HUES48 (cell line): ENCODE measurements around the gene PCMTD2.
A peak's percentile ranks its signal among the peaks of the same experiment; 100 is the strongest.

Source experiments
- H3K27ac ChIP-seq: one replicate; pipeline ENCODE4 v1.7.0; 2013; ENCODE audit warnings: low read depth, low read length, inconsistent platforms
- H3K27me3 ChIP-seq: 2 replicates; pipeline ENCODE4 v1.6.1; 2013; ENCODE audit warnings: mild to moderate bottlenecking, low read length; ENCODE audit not compliant: control insufficient read depth, insufficient read depth
- H3K36me3 ChIP-seq: 2 replicates; pipeline ENCODE4 v1.6.1; 2013; ENCODE audit warnings: low read length; ENCODE audit not compliant: control insufficient read depth, insufficient read depth
- H3K4me1 ChIP-seq: 2 replicates; pipeline ENCODE4 v1.6.1; 2013; ENCODE audit warnings: mild to moderate bottlenecking, low read length; ENCODE audit not compliant: control insufficient read depth, insufficient read depth
- H3K4me3 ChIP-seq: 2 replicates; pipeline ENCODE4 v1.5.1; 2013; ENCODE audit warnings: mild to moderate bottlenecking, low read depth, low read length
- H3K9ac ChIP-seq: 2 replicates; pipeline ENCODE4 v1.6.1; 2013; ENCODE audit warnings: mild to moderate bottlenecking, low read depth, low read length, moderate library complexity
- H3K9me3 ChIP-seq: 2 replicates; pipeline ENCODE4 v1.6.1; 2013; ENCODE audit warnings: low read length; ENCODE audit not compliant: control insufficient read depth, insufficient read depth

PCMTD2 gene

DNA sequence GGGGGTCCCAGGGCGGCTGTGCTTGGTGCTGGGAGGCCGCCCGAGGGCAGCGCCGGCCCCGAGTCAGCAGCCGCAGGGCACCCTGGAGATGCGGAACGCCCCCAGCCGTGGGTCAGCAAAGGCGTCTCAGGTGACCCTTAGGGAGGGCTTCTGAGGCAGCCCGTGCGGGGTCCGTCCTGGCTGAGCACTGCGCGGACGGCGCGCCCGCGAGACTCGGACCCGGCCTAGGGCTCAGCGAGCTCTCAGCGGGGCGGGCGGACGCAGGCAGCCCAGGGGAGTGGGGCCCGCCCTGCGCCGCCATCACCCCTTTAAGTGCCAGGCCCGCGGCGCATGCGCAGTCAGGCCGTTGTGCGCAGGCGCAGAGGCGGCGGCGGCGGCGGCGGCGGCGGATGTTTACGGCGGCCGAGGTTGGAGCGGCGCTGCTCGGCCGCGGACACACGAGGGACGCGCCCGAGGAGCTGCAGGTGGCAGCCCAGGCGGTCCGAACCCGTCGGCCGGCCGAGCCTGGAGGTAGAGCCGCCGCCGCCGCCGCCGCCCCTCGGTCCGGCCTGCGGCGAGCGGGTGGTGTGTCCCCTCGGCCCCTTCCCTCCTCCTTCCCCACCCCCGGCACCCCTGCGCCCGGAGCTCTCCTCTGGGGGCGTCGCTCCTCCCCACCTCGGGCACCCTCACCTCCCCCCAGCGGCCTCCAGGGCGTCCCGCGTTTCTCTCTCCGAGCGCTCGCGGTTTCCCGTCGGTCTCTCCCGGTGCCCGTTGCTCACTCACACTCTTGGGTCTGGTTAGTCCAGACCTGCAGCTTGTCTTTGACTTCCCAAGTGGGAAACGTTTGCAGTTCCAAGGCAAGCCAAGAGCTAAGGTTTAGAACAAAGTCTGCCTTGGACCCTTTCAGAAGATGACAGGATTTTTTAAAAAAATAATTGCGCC lies at the start of gene PCMTD2:
Gene PCMTD2 (plus strand): TSS at position 388 of the 921 bp plus-strand sequence. CDS start 4,218 bp downstream, outside the sequence.
- Histone ChIP-seq H3K9ac (peak within 1 kb of the TSS; percentile 74), H3K4me1 (peaks cover 28% of the 10 kb centered on the region), H3K27ac (peak within 1 kb of the TSS; percentile 76), H3K4me3 (peak within 1 kb of the TSS; percentile 79), H3K27me3 (peaks cover 4% of the 10 kb centered on the region), H3K36me3 (0 out of 2 replicates have a peak, but pooled peaks cover 6% of the 10 kb centered on the region), H3K9me3 (no peaks in the 10 kb centered on the region)

DNA sequence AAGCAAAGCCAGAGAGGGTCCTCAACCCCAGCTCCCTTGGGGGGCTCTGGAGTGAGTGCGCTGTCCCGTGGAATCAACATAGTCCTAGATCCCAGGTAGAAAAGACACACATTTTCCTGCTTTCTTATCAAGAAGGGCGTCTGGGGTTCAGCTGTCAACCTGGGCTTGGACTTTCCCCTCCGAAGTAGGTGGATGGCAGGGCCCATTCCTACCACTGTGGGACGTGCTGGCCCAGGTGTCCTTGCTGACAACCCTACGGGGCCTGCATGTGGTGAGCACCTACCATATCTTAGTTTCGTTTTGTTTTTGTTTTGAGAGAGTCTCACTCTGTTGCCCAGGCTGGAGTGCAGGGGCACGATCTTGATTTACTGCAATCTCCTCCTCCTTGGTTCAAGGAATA lies 48.9 kb upstream of the PCMTD2 start:
- Histone ChIP-seq H3K27me3 (no peaks in the 10 kb centered on the region), H3K36me3 (no peaks in the 10 kb centered on the region)

DNA sequence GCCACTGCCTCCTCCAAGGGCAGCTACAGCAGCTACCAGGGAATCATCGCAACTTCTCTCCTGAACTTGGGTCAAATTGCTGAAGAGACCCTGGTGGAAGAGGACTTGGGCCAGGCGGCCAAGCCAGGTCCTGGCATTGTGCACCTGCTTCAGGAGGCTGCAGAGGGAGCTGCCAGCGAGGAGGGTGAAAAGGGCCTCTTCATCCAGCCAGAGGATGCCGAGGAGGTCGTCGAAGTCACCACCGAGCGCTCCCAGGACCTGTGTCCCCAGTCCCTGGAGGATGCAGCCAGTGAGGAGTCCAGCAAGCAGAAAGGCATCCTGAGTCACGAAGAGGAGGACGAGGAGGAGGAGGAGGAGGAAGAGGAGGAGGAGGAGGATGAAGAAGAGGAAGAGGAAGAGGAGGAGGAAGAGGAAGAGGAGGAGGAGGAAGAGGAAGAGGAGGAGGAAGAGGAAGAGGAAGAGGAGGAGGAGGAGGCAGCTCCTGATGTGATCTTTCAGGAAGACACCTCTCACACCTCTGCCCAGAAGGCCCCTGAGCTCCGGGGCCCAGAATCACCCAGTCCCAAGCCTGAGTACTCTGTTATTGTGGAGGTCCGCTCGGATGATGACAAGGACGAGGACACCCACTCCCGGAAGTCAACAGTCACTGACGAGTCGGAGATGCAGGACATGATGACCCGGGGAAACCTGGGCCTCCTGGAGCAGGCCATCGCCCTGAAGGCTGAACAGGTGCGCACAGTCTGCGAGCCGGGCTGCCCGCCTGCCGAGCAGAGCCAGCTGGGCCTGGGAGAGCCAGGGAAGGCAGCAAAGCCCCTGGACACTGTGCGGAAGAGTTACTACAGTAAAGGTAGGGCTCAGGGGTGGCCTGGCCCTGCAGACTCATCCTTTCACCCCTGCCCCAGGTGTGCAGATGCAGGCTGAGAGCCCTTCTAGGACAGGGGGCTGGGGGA lies 47.6 kb upstream of the PCMTD2 start:
- no peaks in the 10 kb centered on the region for H3K36me3 ChIP-seq
- no peak overlapping the region for H3K4me3 ChIP-seq
- H3K9ac ChIP-seq = no peak overlapping the region

More for the DNA sequence above, 48.9 kb upstream of the PCMTD2 start:
- no peaks in the 10 kb centered on the region for H3K9me3 ChIP-seq
- no peak overlapping the region for H3K9ac ChIP-seq
- no peak overlapping the region for H3K4me3 ChIP-seq
- no peaks in the 10 kb centered on the region for H3K4me1 ChIP-seq
- H3K27ac ChIP-seq = no peak overlapping the region

DNA sequence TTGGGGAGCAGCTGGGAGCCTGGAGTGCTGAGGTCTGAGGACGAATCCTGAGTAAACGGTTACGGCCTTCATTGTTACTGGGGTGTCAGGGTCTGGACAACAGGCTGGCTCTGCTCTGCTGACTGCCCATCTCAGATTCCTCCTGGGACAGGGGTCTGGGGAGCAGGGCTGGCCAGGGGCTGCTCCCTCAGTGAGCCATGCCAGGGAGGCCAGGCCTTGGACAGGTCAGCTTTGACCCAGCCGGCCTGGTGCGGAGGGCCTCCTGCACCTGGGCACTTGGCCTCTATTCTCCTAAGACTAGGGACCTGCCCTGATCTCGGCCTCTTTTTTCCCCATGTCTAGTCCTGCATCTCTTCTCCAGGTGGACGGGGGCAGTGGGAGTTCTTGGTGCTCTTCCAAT lies 46.4 kb upstream of the PCMTD2 start:
- Histone ChIP-seq H3K36me3 (no peaks in the 10 kb centered on the region), H3K4me3 (no peak overlapping the region), H3K4me1 (no peaks in the 10 kb centered on the region), H3K27ac (no peak overlapping the region), H3K9ac (no peak overlapping the region), H3K27me3 (no peaks in the 10 kb centered on the region), H3K9me3 (no peaks in the 10 kb centered on the region)

More for the DNA sequence above, 47.6 kb upstream of the PCMTD2 start:
- no peaks in the 10 kb centered on the region for H3K9me3 ChIP-seq
- H3K4me1 ChIP-seq = no peaks in the 10 kb centered on the region
- H3K27ac ChIP-seq = no peak overlapping the region
- H3K27me3 ChIP-seq = no peaks in the 10 kb centered on the region

DNA sequence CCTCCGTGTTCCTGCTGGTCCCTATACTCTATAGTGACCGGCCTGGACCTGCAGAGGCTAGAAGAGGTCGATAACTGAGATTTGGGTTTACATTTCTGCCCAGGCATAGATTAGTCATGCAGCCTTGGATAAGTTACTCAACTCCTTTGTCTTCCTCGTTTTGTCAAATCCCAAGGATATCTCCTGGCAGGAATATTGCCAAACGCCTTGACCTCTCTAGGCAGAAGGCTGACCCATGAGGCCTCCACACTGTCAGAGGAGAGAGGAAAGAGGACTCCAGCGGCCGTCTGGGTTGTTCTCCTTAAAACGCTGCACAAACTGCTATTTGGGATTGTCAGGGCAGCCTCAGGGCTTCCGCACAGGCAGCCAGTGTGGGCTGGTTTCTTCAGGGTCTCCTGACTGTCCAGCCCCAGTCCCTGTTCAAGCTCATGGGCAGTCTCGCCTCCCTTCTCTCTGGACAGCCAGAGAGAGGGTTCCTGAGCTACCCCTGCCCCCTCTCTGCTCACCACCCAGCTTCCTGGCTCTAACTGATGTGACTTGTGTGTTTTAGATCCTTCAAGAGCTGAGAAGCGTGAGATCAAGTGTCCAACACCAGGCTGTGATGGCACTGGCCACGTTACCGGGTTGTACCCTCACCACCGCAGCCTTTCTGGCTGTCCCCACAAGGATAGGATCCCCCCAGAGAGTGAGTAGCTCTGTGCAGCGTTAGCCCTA lies 44.7 kb upstream of the PCMTD2 start:
- Histone ChIP-seq H3K9me3 (no peaks in the 10 kb centered on the region), H3K9ac (no peak overlapping the region), H3K4me3 (no peak overlapping the region), H3K27me3 (no peaks in the 10 kb centered on the region), H3K4me1 (no peaks in the 10 kb centered on the region), H3K27ac (no peak overlapping the region), H3K36me3 (no peaks in the 10 kb centered on the region)

DNA sequence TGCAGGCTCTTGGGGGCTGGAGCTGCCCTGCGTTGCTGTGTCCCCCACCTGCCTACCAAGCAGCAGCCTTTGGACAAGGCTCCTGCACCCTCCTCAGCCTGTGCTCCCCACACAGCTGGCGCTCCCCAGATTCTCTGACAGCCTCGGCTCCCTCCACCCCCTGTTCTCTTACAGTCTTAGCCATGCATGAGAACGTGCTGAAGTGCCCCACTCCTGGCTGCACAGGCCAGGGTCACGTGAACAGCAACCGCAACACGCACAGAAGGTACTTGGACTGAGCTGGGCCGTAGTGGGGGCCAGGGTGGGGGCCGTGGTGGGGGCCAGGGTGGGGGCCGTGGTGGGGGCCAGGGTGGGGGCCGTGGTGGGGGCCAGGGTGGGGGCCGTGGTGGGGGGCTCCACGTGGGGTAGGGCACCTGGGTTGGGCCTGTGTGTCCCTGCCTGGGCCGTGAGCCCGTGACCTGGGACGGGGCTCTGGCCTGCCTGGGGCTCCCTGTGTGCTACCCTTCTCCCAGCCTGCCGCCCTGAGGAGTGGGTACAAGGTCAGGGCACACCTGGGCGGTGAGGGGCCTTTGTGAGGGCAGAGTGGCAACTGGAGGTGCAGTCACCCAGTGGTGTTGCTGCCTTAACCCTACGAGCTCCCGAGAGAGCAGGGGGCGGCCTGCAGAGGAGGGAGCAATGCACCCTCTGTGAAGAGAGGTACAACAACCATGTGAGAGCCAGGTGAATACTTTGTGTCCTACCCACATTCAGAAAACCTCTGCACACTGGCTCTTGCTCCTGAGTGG lies 43.5 kb upstream of the PCMTD2 start:
- Histone ChIP-seq H3K9me3 (no peaks in the 10 kb centered on the region), H3K27ac (no peak overlapping the region), H3K4me1 (no peaks in the 10 kb centered on the region), H3K36me3 (no peaks in the 10 kb centered on the region), H3K27me3 (no peaks in the 10 kb centered on the region), H3K4me3 (no peak overlapping the region), H3K9ac (no peak overlapping the region)

DNA sequence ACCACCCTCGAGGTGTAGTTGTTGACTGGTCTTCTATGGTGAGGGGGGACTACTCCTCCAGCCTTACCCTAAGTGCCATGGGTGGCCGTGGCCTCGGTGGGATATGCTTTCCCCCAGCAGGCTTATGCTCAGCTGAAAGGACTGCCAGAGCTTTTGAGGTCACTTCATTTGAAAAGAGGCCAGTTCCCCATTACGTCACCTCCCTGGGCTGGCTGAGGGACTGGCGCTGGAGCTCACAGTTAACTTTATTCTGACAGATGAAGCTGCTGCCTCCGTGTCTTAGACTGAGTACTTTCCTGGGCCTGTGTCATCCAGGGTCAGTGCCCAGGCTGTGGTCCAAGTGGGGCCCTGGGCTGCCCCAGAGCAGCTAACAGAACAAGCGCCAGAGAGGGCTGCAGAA lies 42.8 kb upstream of the PCMTD2 start:
- Histone ChIP-seq H3K9ac (no peak overlapping the region), H3K4me1 (no peaks in the 10 kb centered on the region), H3K9me3 (no peaks in the 10 kb centered on the region), H3K27me3 (no peaks in the 10 kb centered on the region), H3K4me3 (no peak overlapping the region), H3K27ac (no peak overlapping the region), H3K36me3 (no peaks in the 10 kb centered on the region)

DNA sequence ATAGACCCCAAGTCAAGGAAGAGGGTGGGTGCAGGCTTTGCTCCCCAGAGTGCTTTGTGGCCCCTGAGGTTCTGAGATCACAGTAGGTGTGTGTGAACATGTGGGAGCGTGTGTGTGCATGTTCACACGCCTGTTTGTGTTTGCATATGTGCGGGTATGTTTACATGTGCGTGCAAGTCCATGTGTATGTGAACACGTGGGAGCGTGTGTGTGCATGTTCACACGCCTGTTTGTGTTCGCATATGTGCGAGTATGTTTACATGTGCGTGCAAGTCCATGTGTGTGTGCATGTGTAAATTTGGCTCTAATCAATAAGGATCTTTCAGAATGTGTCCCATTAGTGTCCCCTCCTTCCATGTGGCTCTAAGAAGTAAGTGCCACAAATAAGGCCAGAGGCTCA lies 41.4 kb upstream of the PCMTD2 start:
- Histone ChIP-seq H3K4me1 (no peaks in the 10 kb centered on the region), H3K27me3 (no peaks in the 10 kb centered on the region)

DNA sequence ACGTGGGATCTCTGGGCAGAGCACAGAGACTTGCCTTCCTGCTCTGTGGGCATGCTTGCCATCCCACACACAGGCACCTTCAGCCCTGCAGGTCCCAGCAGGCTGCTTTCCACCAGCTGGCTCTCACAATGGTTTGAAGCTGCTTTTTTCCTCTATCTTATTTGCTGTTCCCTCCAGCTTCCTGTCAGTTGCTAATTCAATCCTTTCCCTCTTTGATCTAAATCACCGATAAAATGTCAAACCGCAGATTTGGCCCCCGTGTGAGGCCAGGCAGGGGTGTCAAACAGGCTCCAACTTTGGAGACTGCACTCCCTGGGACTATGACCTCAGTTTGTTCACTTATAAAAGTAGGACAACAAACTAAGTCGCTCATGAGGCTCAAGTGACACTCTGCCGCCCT lies 40.6 kb upstream of the PCMTD2 start:
- Histone ChIP-seq H3K27ac (no peak overlapping the region), H3K4me1 (no peaks in the 10 kb centered on the region), H3K9ac (no peak overlapping the region), H3K9me3 (no peaks in the 10 kb centered on the region), H3K4me3 (no peak overlapping the region), H3K36me3 (no peaks in the 10 kb centered on the region), H3K27me3 (no peaks in the 10 kb centered on the region)

More for the DNA sequence above, 41.4 kb upstream of the PCMTD2 start:
- Histone ChIP-seq H3K27ac (no peak overlapping the region), H3K4me3 (no peak overlapping the region), H3K9me3 (no peaks in the 10 kb centered on the region), H3K36me3 (no peaks in the 10 kb centered on the region), H3K9ac (no peak overlapping the region)

DNA sequence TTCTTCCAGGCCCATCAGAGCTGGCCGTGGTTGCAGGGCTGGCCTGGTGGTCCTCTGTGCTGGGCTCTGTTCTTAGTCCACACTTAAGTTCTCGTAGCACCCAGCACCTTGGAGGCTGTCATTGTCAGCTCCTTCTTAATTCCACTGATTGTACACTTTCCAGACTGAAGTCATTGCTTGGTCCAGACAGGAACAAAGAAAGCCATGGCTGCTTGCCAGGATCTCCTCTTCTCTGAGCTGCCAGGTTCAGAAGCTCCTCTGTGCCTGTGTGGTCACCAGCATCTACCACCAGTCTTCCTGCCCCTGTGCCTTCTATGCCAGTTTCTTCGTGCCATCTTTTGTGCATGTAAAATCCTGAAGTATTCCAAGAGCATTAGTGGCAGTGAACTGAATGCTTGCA lies 39.5 kb upstream of the PCMTD2 start:
- Histone ChIP-seq H3K36me3 (no peaks in the 10 kb centered on the region), H3K4me3 (no peak overlapping the region), H3K9ac (no peak overlapping the region), H3K4me1 (no peaks in the 10 kb centered on the region), H3K27me3 (no peaks in the 10 kb centered on the region), H3K9me3 (no peaks in the 10 kb centered on the region), H3K27ac (no peak overlapping the region)
